Adrenal gland (tissue), 5 donors: ENCODE measurements around the gene CCDC54.

Experiments
- CTCF ChIP-seq, 6 experiments: fragments of 450-650 bp in 4 of 6; fragments of 200-600 bp in 2 of 6; sonication (generic) in 1 of 6; IDR thresholded peaks; 1 replicate in 5 of 6; 2 replicates in 1 of 6; pipeline versions ENCODE4 v1.5.1 to v1.8.0; 2016 to 2021; ENCODE audit warnings: antibody characterized with exemption in 6 of 6, mild to moderate bottlenecking in 2 of 6, moderate library complexity in 1 of 6
- POLR2A ChIP-seq, 2 donors: fragments of 450-650 bp; IDR thresholded peaks; one replicate each; pipeline ENCODE4 v1.6.1; 2017; ENCODE audit warnings: antibody characterized with exemption in 2 of 2, mild to moderate bottlenecking in 2 of 2, moderate library complexity in 1 of 2
- donor health status: DM: no; HTN: no; CAD: no.

GRCh38 chr3:107413264-107413663 is 36.0 kb downstream of the CCDC54 start:
- TF ChIP-seq POLR2A (IDR thresholded peaks at IDR 0.05) (no peak), CTCF (IDR thresholded peaks at IDR 0.05) (no peak)
